Thoracic aorta endothelial cell (primary cell): ENCODE results near the gene ANKRD49. TPM values are rescaled to one million over a fixed set of nuclear protein-coding genes. Genes with fewer than 3 reads are reported as not detected.

Source experiments
- small RNA-seq: library from RNA; depleted of rRNA; stranded (forward); fragments of <200 nt; gene quantifications from one replicate; pipeline ENCODE3, GENCODE V24; 2012
- total RNA-seq: library from RNA; depleted of rRNA; stranded (reverse); fragments of >200 nt; gene quantifications from 2 replicates; pipeline ENCODE4 v1.2.3, GENCODE V29; 2012

The ANKRD49 gene, protein sequence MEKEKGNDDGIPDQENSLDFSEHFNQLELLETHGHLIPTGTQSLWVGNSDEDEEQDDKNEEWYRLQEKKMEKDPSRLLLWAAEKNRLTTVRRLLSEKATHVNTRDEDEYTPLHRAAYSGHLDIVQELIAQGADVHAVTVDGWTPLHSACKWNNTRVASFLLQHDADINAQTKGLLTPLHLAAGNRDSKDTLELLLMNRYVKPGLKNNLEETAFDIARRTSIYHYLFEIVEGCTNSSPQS
- 13.1 and 13.2 TPM in 2 replicates for total RNA-seq

DNA sequence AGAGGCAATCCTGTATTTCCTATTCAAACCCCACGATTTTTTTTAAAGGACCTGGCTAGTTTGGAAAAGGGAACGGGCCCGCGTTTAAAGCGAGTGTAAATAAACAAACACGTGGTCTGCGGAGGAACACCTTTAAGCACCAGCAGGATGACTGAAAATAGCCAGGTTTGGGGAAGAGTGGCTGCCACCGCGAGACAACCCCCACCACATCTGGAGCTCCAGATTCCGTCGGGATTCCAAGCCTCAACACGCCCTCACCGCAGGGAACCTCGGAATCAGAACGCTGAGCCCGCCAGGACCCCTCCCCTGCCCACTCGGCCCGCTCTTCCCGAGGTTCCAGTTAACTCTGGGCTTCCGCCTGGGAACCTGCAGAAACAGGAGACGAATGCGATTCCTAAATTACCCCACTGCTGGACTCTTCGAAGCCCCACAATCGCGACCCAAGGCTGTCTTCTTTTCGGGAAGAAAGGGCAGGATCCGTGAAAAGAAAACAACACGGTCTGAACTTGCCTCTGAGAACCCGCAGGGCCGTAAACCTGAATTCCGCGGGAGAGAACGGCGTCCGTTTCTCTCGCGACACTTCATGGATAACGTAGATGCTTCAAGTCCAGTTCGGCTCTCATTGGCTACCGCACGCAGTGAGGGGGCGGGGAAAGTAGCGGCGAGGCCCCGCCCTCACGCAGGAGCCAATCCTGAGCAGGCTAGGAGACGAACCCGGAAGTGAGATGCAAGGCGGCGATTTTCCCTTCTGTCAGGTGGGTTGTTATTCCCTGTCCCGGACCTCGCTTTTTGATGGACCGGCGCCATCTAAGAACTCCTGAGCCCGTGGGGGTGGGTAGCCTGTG lies at the start of gene ANKRD49, which contains the start of gene MRE11:
TSS of gene ANKRD49 (plus strand) at position 704 of the 845 bp plus-strand sequence. CDS start 2,710 bp downstream, outside the sequence.
TSS of gene MRE11 (minus strand) at position 564 of the 845 bp plus-strand sequence. CDS start 1,043 bp downstream, outside the sequence.

DNA sequence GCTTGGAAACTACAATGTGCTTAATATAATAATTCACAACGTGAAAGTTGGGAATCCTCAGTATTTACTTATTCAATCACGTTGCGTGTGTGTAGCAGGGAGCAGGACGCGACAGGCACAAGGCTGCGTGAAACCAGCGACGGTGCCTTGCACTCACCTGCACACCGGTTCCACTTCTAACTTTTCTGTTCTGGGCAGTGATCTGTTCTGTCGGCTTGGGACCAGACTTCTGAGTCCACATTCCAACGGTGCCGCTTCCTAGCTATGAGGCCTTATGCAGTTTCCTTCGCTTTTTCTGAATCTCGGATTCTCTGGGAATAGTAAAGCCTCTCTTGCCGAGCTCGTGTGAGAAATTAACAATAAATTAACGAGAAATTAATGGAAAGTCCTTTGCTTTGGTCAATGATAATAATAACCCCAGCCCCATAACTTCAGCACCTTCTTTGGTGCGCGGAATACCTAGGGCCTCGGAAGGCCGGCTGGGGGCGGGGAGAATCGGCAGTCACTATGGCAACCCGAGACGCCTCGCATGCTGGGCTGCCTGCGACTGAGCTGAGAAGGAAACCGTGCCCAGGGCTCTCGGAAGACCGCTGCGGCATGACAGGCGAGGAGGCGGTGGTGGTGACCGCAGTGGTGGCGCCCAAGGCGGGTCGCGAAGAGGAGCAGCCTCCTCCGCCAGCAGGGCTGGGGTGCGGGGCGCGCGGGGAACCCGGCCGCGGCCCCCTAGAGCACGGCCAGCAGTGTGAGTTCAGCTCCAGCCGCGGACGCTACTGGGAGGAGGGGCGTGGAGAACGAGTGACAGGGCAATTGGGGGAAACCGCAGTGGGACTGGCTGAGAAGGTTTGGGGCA lies 18.4 kb downstream of the ANKRD49 start, which contains the start of gene C11orf97:
TSS of gene C11orf97 (plus strand) at position 530 of the 850 bp plus-strand sequence. CDS start at position 598, 68 bp downstream.

DNA sequence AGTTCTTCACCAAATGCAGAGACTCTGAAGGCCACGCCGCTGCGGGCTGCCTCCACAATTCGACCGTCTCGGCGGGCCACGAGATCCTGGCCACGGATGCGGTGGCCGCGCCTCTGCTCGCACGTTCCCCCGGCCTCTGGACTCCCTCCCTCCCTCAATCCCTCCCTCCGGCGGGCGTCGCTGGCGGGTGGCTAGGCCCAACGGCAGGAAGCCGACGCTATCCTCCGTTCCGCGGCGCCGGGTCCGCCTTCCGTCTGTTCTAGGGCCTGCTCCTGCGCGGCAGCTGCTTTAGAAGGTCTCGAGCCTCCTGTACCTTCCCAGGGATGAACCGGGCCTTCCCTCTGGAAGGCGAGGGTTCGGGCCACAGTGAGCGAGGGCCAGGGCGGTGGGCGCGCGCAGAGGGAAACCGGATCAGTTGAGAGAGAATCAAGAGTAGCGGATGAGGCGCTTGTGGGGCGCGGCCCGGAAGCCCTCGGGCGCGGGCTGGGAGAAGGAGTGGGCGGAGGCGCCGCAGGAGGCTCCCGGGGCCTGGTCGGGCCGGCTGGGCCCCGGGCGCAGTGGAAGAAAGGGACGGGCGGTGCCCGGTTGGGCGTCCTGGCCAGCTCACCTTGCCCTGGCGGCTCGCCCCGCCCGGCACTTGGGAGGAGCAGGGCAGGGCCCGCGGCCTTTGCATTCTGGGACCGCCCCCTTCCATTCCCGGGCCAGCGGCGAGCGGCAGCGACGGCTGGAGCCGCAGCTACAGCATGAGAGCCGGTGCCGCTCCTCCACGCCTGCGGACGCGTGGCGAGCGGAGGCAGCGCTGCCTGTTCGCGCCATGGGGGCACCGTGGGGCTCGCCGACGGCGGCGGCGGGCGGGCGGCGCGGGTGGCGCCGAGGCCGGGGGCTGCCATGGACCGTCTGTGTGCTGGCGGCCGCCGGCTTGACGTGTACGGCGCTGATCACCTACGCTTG lies 50.2 kb downstream of the ANKRD49 start, which contains the start of gene FUT4:
TSS of gene FUT4 (plus strand) at position 227 of the 951 bp plus-strand sequence. CDS start at position 440, 213 bp downstream.

Small RNA genes lying within 50 kb of the gene (small RNA-seq; reads per million reads assigned to genes)
- gene MIR548L, result 2.1 reads per million, percentile 51 among the genes with 10 or more reads in this experiment

Other genes starting within 250 kb of the ANKRD49 start
- not detected in 2 replicates for gene IZUMO1R, start 189.4 kb upstream of the ANKRD49 start, total RNA-seq
- not detected in 2 replicates for gene GPR83, start 92.6 kb upstream of the ANKRD49 start, total RNA-seq
- gene MRE11, start 140 bp upstream of the ANKRD49 start, total RNA-seq, result 25.7 and 38.6 TPM in 2 replicates
- not detected in 2 replicates for gene C11orf97, start 18.5 kb downstream of the ANKRD49 start, total RNA-seq
- gene FUT4, start 49.9 kb downstream of the ANKRD49 start, total RNA-seq, result 8.0 and 8.4 TPM in 2 replicates
- gene PIWIL4, start 73.4 kb downstream of the ANKRD49 start, total RNA-seq, result 0.66 and 0.79 TPM in 2 replicates